Posterior cingulate gyrus (tissue), 11 donors: ENCODE measurements around the gene TFPI2.

Experiments used
- DNase-seq, 10 donors: peaks; one replicate each; pipeline versions ENCODE4 v3.0.0 to v3.0.0-alpha.2; 2020 to 2021; ENCODE audit warnings: mixed read lengths in 3 of 10
- intact Hi-C: fragments of 100-400 bp; cut with DNase I; formaldehyde crosslinking; loops from one replicate; pipeline ENCODE4 v1.15.1; 2023

The TFPI2 gene

GRCh38 chr7:93860261-93860660 is 30.3 kb downstream of the TFPI2 start:
- intact Hi-C loops = no loop called here
- no peak for DNase-seq

GRCh38 chr7:93858857-93859256 is 31.7 kb downstream of the TFPI2 start:
- intact Hi-C loops = no loop called here
- DNase-seq = no peak

DNA sequence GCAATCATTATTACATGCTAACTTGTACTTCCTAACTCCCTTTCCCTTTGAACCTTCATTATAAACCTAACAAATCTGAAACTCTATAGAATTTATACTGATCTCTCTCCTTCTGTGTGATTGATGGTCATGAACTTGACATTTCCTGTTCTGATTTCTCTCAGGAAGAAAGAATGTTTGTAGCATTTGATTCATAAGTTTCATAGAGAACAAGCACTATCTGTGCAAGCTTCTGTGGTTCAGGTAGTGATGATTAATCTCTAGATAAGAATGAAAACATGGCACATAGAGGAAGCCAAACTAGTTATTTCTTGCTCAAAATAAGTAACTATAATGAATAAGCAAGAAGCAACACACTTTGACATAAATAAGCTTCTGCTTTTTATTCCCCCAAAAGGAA is 34.2 kb downstream of the TFPI2 start:
- intact Hi-C loops = no loop called here
- no peak for DNase-seq

GRCh38 chr7:93855797-93856196 is 34.8 kb downstream of the TFPI2 start:
- intact Hi-C loops = no loop called here
- DNase-seq = no peak

GRCh38 chr7:93854480-93854879 is 36.1 kb downstream of the TFPI2 start:
- intact Hi-C loops = no loop called here
- no peak for DNase-seq

DNA sequence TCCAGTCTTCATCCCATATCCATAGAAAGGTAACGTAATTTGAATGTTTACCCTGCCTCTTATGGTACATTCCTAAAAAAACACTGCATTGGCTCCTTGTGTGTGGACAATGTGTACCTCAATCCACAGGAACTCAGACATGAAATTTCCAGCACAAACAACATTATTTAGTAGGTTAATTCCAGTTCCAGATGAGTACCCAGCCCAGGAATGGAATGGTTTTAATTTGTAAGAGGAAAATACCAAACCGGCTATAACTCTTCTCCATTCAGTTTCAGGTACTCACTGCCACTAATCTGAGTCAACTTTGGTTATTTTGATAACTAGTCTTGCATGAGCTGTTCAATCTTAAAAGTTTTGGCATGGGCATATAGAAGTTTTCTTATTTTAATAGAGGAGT is 39.0 kb downstream of the TFPI2 start:
- no peak for DNase-seq
- intact Hi-C loops = no loop called here

DNA sequence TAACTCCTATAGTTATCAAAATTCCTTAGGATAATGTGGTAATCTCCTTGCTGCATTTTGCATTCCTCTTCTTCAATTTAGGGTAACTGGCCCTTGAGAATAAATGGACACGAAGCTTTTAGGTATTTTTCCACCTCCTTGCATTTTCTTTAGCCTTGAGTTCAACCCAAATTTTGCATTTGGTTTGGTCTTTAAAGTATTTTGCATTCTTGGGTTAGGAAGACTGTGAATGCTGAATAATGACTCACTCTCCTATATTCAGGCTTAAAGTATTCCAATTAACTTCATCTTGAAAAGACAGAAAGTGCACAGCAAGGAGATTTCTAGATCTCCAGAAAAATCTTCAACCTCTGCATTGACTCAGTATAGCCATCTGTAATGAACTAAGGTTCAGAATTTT is 47.3 kb downstream of the TFPI2 start:
- no peak for DNase-seq
- intact Hi-C loops = no loop called here

DNA sequence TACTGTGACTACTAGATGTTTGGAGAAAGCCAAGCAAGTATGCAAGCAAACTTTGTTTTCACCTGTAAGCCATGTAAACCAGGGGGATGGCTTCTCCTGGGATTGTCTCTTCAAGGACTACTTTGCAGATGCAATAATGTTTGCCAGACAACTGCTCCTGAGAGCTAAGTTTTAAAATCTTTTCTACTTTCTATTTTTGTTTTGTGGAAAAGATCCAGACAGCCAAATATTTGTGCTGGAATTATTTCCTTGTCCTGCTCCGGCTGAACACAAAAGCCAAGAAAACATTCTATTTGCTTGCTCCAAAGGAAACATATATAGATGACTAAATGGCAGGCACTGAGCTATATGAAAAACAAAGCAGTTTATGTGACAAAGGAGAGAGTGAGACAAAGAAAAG is 51.6 kb downstream of the TFPI2 start:
- intact Hi-C loops = no loop called here
- DNase-seq = no peak

- DNase-seq = no peak
- intact Hi-C loops = no loop called here
Observed at GRCh38 chr7:93837245-93837644, 53.3 kb downstream of the TFPI2 start.

GRCh38 chr7:93836116-93836515 is 54.4 kb downstream of the TFPI2 start:
- no peak for DNase-seq
- intact Hi-C loops = no loop called here

DNA sequence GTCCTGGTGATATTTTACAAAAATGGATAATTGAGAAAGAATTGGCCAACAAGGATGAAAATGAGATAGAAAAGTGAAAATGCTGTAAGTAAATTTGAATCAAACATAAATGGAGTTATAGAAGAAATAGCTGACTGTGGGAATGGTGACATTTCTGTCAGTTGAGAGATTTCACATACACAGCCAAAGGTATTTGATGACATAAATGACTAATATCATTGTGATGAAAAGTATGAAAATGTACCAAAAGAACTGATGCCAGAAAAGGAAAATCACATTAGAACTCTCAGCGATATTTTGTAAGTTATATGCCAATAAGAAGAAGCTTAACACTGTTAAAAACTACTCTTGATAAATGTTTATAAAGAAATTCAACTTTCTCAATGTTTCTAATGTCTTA is 54.9 kb downstream of the TFPI2 start:
- DNase-seq = no peak
- intact Hi-C loops = no loop called here
